Fibroblast of lung (primary cell): ENCODE data around the gene ATP1A2. TPM values are rescaled to one million over a fixed set of nuclear protein-coding genes. Genes with fewer than 3 reads are reported as not detected.

Source experiments
- DNase-seq, 2 donors: peaks; one replicate each; pipeline versions ENCODE4 v3.0.0 to v3.0.0-alpha.2; 2010; ENCODE audit warnings: low read depth in 2 of 2
- H2AFZ ChIP-seq: 2 replicates; pipeline ENCODE4 v1.5.1; 2012; ENCODE audit warnings: low read length, control low read depth, inconsistent platforms
- H3K27ac ChIP-seq: 2 replicates; pipeline ENCODE4 v1.5.1; 2011; ENCODE audit warnings: low read length, control low read depth; ENCODE audit not compliant: insufficient read depth
- H3K27me3 ChIP-seq: 2 replicates; pipeline ENCODE4 v1.5.1; 2011; ENCODE audit warnings: mild to moderate bottlenecking, low read length; ENCODE audit not compliant: control insufficient read depth, insufficient read depth
- H3K36me3 ChIP-seq: 2 replicates; pipeline ENCODE4 v1.5.1; 2011; ENCODE audit warnings: low read length; ENCODE audit not compliant: control insufficient read depth, insufficient read depth
- H3K4me1 ChIP-seq: 2 replicates; pipeline ENCODE4 v1.5.1; 2011; ENCODE audit warnings: low read length; ENCODE audit not compliant: control insufficient read depth, insufficient read depth; ENCODE audit errors: extremely low read depth
- H3K4me2 ChIP-seq: 2 replicates; pipeline ENCODE4 v1.5.1; 2011; ENCODE audit warnings: low read length, control low read depth; ENCODE audit not compliant: insufficient read depth; ENCODE audit errors: extremely low read depth
- H3K4me3 ChIP-seq, 4 experiments: fragments of 200-600 bp in 1 of 4; sonication (generic) in 1 of 4; replicated peaks in 1 of 4; 2 replicates each; pipeline ENCODE4 v1.5.1; 2011 to 2016; ENCODE audit warnings: low read length in 4 of 4, low read depth in 3 of 4, mild to moderate bottlenecking in 3 of 4, control low read depth in 2 of 4, inconsistent platforms in 1 of 4, mixed read lengths in 1 of 4; ENCODE audit not compliant: insufficient read depth in 1 of 4; ENCODE audit errors: control extremely low read depth in 1 of 4
- H3K79me2 ChIP-seq: 2 replicates; pipeline ENCODE4 v1.5.1; 2012; ENCODE audit warnings: mild to moderate bottlenecking, low read length, inconsistent platforms; ENCODE audit not compliant: control insufficient read depth, insufficient read depth
- H3K9ac ChIP-seq: 2 replicates; pipeline ENCODE4 v1.5.1; 2011; ENCODE audit warnings: mild to moderate bottlenecking, low read length, control low read depth; ENCODE audit not compliant: insufficient read depth
- H3K9me3 ChIP-seq: 2 replicates; pipeline ENCODE4 v1.5.1; 2012; ENCODE audit warnings: low read depth, low read length; ENCODE audit not compliant: control insufficient read depth, insufficient read depth
- H4K20me1 ChIP-seq: 2 replicates; pipeline ENCODE4 v1.5.1; 2011; ENCODE audit warnings: low read length; ENCODE audit not compliant: control insufficient read depth, insufficient read depth; ENCODE audit errors: extremely low read depth
- CTCF ChIP-seq, 2 donors: IDR thresholded peaks in 1 of 2; conservative IDR thresholded peaks in 1 of 2; 1 replicate in 1 of 2; 2 replicates in 1 of 2; pipeline ENCODE4 v1.5.1; 2011 to 2012; ENCODE audit warnings: low read length in 2 of 2, control low read depth in 1 of 2, inconsistent platforms in 1 of 2, low read depth in 1 of 2, mild to moderate bottlenecking in 1 of 2
- EZH2 ChIP-seq: IDR thresholded peaks from 2 replicates; pipeline ENCODE4 v1.5.1; 2012; ENCODE audit warnings: low read length, control low read depth, mild to moderate bottlenecking; ENCODE audit errors: missing control alignments
- polyA plus RNA-seq, 2 donors: library from polyadenylated mRNA; depleted of rRNA in 1 of 2; stranded (reverse) in 1 of 2; unstranded in 1 of 2; fragments of >200 nt; gene quantifications; 2 replicates each; pipeline ENCODE4 v1.2.1, GENCODE V29; 2011 to 2012; ENCODE audit warnings: missing spikeins in 1 of 2
- total RNA-seq: library from RNA; depleted of rRNA; stranded (reverse); fragments of >200 nt; gene quantifications from 2 replicates; pipeline ENCODE4 v1.2.1, GENCODE V29; 2014

The ATP1A2 gene
- total and polyA plus RNA-seq, 2 donors (not counting 1 experiment from before 2014, with no cell fraction given) = 0.44 to 1.8 TPM

- H3K27ac ChIP-seq = no peak overlapping the region
Measured at GRCh38 chr1:160137216-160137862, 21.8 kb downstream of the ATP1A2 start.

GRCh38 chr1:160139840-160140239 is 24.3 kb downstream of the ATP1A2 start:
- no peaks in the 10 kb centered on the region for H4K20me1 ChIP-seq
- H3K27me3 ChIP-seq = peaks cover 3% of the 10 kb centered on the region
- no peaks in the 10 kb centered on the region for H3K9me3 ChIP-seq
- no peak for DNase-seq
- no peak overlapping the region for H3K9ac ChIP-seq
- no peak overlapping the region for H3K4me2 ChIP-seq
- TF ChIP-seq EZH2 (no peak), CTCF (conservative IDR thresholded peaks at IDR 0.05 in 1 of 2, IDR thresholded peaks at IDR 0.05 in 1 of 2; ENCODE audit: low read depth in 1 of 2, low read length in 2 of 2) (no peak)
- no peak overlapping the region for H3K4me3 ChIP-seq
- no peaks in the 10 kb centered on the region for H3K79me2 ChIP-seq
- H3K27ac ChIP-seq = no peak overlapping the region
- no peaks in the 10 kb centered on the region for H3K36me3 ChIP-seq
- no peaks in the 10 kb centered on the region for H3K4me1 ChIP-seq
- no peak overlapping the region for H2AFZ ChIP-seq

More at GRCh38 chr1:160137216-160137862, 21.8 kb downstream of the ATP1A2 start:
- H2AFZ ChIP-seq = no peak overlapping the region
- no peak overlapping the region for H3K4me3 ChIP-seq
- H3K27me3 ChIP-seq = peaks cover 9% of the 10 kb centered on the region
- no peak for TF ChIP-seq CTCF (conservative IDR thresholded peaks at IDR 0.05 in 1 of 2, IDR thresholded peaks at IDR 0.05 in 1 of 2; ENCODE audit: low read depth in 1 of 2, low read length in 2 of 2)
- no peaks in the 10 kb centered on the region for H3K36me3 ChIP-seq
- H3K9me3 ChIP-seq = no peaks in the 10 kb centered on the region
- H3K79me2 ChIP-seq = no peaks in the 10 kb centered on the region
- no peaks in the 10 kb centered on the region for H3K4me1 ChIP-seq
- H3K9ac ChIP-seq = no peak overlapping the region
- no peaks in the 10 kb centered on the region for H4K20me1 ChIP-seq
- no peak overlapping the region for H3K4me2 ChIP-seq
- DNase-seq = no peak

GRCh38 chr1:160143695-160144094 is 28.1 kb downstream of the ATP1A2 start:
- no peaks in the 10 kb centered on the region for H3K36me3 ChIP-seq
- H2AFZ ChIP-seq = no peak overlapping the region
- peaks cover 3% of the 10 kb centered on the region for H3K27me3 ChIP-seq
- no peaks in the 10 kb centered on the region for H4K20me1 ChIP-seq
- no peak for TF ChIP-seq CTCF (conservative IDR thresholded peaks at IDR 0.05 in 1 of 2, IDR thresholded peaks at IDR 0.05 in 1 of 2; ENCODE audit: low read depth in 1 of 2, low read length in 2 of 2)
- no peak for TF ChIP-seq EZH2
- no peak overlapping the region for H3K9ac ChIP-seq
- no peak overlapping the region for H3K27ac ChIP-seq
- H3K4me1 ChIP-seq = no peaks in the 10 kb centered on the region
- H3K4me2 ChIP-seq = no peak overlapping the region
- H3K79me2 ChIP-seq = no peaks in the 10 kb centered on the region
- no peak for DNase-seq
- H3K4me3 ChIP-seq = no peak overlapping the region
- no peaks in the 10 kb centered on the region for H3K9me3 ChIP-seq
